MM.1S (cell line): ENCODE measurements around the gene PIMREG.

Experiments
- DNase-seq: peaks from one replicate; pipeline ENCODE4 v3.0.0-alpha.2; 2015
- H2AFZ ChIP-seq: fragments of 300-600 bp; sonication (generic); 2 replicates; pipeline ENCODE4 v1.6.0; 2016; ENCODE audit warnings: antibody characterized with exemption, low read length
- H3F3A ChIP-seq: fragments of 300-600 bp; sonication (generic); 2 replicates; pipeline ENCODE4 v1.6.1; 2016; ENCODE audit warnings: mild to moderate bottlenecking, antibody characterized with exemption, low read length, moderate library complexity, mixed read lengths; ENCODE audit not compliant: insufficient read depth
- H3K27ac ChIP-seq: fragments of 300-600 bp; sonication (generic); 2 replicates; pipeline ENCODE4 v1.5.1; 2016; ENCODE audit warnings: mild to moderate bottlenecking, low read length
- H3K27me3 ChIP-seq: fragments of 300-600 bp; sonication (generic); replicated peaks from 2 replicates; pipeline ENCODE4 v1.6.0; 2016; ENCODE audit warnings: low read length; ENCODE audit not compliant: insufficient read depth
- H3K36me3 ChIP-seq: fragments of 300-600 bp; sonication (generic); replicated peaks from 2 replicates; pipeline ENCODE4 v1.6.1; 2016; ENCODE audit warnings: mild to moderate bottlenecking, low read length, mixed read lengths; ENCODE audit not compliant: insufficient read depth
- H3K4me1 ChIP-seq: fragments of 300-600 bp; sonication (generic); 2 replicates; pipeline ENCODE4 v1.6.1; 2016; ENCODE audit warnings: low read length, mixed read lengths
- H3K4me2 ChIP-seq: fragments of 300-600 bp; sonication (generic); 2 replicates; pipeline ENCODE4 v1.6.0; 2016; ENCODE audit warnings: low read depth, low read length
- H3K4me3 ChIP-seq: fragments of 300-600 bp; sonication (generic); 2 replicates; pipeline ENCODE4 v1.5.1; 2016; ENCODE audit warnings: low read length, mixed read lengths
- H3K79me2 ChIP-seq: fragments of 300-600 bp; sonication (generic); 2 replicates; pipeline ENCODE4 v1.6.1; 2016; ENCODE audit warnings: mixed run types, low read length, mixed read lengths
- H3K9ac ChIP-seq: fragments of 300-600 bp; sonication (generic); 2 replicates; pipeline ENCODE4 v1.6.1; 2016; ENCODE audit warnings: low read length, mixed read lengths
- H3K9me2 ChIP-seq: fragments of 300-600 bp; sonication (generic); replicated peaks from 2 replicates; pipeline ENCODE4 v1.6.1; 2016; ENCODE audit warnings: mild to moderate bottlenecking, low read length, mixed read lengths; ENCODE audit not compliant: insufficient read depth
- H3K9me3 ChIP-seq: fragments of 300-600 bp; sonication (generic); replicated peaks from 2 replicates; pipeline ENCODE4 v1.6.1; 2016; ENCODE audit warnings: mild to moderate bottlenecking, low read length, mixed read lengths; ENCODE audit not compliant: insufficient read depth
- H4K20me1 ChIP-seq: fragments of 300-600 bp; sonication (generic); 2 replicates; pipeline ENCODE4 v1.6.1; 2016; ENCODE audit warnings: mild to moderate bottlenecking, low read length, moderate library complexity, mixed read lengths; ENCODE audit not compliant: insufficient read depth
- EZH2 ChIP-seq: fragments of 300-600 bp; sonication (generic); optimal IDR thresholded peaks from 2 replicates; pipeline ENCODE3; 2017; ENCODE audit warnings: low read depth, mild to moderate bottlenecking, antibody characterized with exemption, low read length, mixed read lengths
- EZH2phosphoT487 ChIP-seq: fragments of 300-600 bp; sonication (generic); IDR thresholded peaks from 2 replicates; pipeline ENCODE4 v1.6.1; 2018; ENCODE audit warnings: antibody characterized with exemption, low read length
- TF ChIP-seq, protein P1 (sequence below): fragments of 300-600 bp; sonication (generic); IDR thresholded peaks from 2 replicates; pipeline ENCODE4 v1.5.1; 2016; ENCODE audit warnings: antibody characterized with exemption, low read length, mixed read lengths

PIMREG gene

DNA sequence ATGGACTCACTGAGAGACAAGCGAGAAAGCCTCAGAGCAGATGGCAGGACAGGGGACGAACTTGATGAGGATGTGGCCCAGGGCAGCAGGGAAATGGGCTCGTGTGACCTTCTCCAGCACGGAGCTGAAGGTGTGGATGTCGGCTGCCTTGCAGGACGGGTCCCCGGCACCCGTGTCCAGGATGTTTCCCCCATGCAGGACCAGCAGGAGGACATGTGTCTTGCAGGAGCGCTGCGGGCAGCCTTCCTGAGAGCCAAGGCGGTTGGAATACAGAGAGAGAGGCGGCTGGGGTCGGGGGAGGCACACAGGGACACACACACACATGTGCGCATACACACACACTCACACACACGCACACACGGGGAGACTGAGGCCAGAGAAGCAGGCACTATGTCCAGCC lies 39.3 kb downstream of the PIMREG start:
- no peaks in the 10 kb centered on the region for H3K79me2 ChIP-seq
- peaks cover 71% of the 10 kb centered on the region for H3K27me3 ChIP-seq
- no peaks in the 10 kb centered on the region for H3F3A ChIP-seq
- no peaks in the 10 kb centered on the region for H4K20me1 ChIP-seq
- no peak overlapping the region for H3K9ac ChIP-seq
- H3K4me2 ChIP-seq: no peak overlapping the region
- H3K4me1 ChIP-seq: no peaks in the 10 kb centered on the region
- no peak for DNase-seq
- no peaks in the 10 kb centered on the region for H3K9me2 ChIP-seq
- no peaks in the 10 kb centered on the region for H3K9me3 ChIP-seq
- no peak overlapping the region for H2AFZ ChIP-seq
- H3K4me3 ChIP-seq: no peak overlapping the region
- no peaks in the 10 kb centered on the region for H3K36me3 ChIP-seq
- TF ChIP-seq, protein P1, sequence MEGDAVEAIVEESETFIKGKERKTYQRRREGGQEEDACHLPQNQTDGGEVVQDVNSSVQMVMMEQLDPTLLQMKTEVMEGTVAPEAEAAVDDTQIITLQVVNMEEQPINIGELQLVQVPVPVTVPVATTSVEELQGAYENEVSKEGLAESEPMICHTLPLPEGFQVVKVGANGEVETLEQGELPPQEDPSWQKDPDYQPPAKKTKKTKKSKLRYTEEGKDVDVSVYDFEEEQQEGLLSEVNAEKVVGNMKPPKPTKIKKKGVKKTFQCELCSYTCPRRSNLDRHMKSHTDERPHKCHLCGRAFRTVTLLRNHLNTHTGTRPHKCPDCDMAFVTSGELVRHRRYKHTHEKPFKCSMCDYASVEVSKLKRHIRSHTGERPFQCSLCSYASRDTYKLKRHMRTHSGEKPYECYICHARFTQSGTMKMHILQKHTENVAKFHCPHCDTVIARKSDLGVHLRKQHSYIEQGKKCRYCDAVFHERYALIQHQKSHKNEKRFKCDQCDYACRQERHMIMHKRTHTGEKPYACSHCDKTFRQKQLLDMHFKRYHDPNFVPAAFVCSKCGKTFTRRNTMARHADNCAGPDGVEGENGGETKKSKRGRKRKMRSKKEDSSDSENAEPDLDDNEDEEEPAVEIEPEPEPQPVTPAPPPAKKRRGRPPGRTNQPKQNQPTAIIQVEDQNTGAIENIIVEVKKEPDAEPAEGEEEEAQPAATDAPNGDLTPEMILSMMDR: no peak
- TF ChIP-seq EZH2: no peak
- no peak for TF ChIP-seq EZH2phosphoT487
- H3K27ac ChIP-seq: no peak overlapping the region

DNA sequence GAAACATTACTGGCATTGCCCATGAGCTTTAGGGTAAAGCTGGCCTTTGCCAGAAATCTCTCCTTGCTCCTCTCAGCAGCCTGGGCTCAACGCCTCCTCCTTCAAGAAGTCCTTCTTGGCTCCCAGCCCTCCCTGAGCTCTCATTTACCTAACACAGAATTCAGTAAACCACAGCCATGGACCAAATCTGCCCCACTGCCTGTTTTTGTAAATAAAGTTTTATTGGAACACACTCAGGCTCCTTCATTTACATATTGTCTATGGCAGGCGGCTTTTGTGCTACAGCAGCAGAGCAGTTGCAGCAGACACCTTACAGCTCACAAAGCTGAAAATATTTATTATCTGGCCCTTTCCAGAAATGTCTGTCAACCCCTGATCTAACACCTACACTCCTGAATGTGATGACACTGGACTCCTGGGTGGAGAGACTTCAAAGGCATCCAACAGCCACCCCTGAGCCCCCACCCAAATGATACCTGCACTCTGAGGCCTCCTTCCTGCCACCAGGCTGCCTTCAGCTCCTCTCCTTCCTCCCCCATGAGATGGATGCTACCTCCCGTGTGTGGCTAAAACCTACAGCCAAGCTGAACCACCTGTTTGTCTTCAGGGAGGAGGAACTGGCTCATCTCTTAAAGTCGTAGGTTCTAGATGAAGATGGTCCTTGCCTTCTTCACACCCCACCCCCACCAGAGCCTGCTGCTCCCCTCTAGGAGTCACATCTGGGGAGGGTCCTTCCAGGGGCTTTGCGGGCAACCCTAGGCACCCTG lies 41.6 kb downstream of the PIMREG start:
- Histone ChIP-seq H3K4me3 (no peak overlapping the region), H3K27ac (no peak overlapping the region), H3K9ac (no peak overlapping the region), H2AFZ (no peak overlapping the region), H3K36me3 (no peaks in the 10 kb centered on the region), H3K79me2 (no peaks in the 10 kb centered on the region), H3K4me1 (no peaks in the 10 kb centered on the region), H3K4me2 (no peak overlapping the region), H4K20me1 (no peaks in the 10 kb centered on the region), H3K9me3 (no peaks in the 10 kb centered on the region), H3K27me3 (peaks cover 54% of the 10 kb centered on the region), H3K9me2 (no peaks in the 10 kb centered on the region), H3F3A (no peaks in the 10 kb centered on the region)
- no peak for DNase-seq
- TF ChIP-seq EZH2phosphoT487 (no peak), EZH2 (no peak)
- TF ChIP-seq, protein P1: no peak

DNA sequence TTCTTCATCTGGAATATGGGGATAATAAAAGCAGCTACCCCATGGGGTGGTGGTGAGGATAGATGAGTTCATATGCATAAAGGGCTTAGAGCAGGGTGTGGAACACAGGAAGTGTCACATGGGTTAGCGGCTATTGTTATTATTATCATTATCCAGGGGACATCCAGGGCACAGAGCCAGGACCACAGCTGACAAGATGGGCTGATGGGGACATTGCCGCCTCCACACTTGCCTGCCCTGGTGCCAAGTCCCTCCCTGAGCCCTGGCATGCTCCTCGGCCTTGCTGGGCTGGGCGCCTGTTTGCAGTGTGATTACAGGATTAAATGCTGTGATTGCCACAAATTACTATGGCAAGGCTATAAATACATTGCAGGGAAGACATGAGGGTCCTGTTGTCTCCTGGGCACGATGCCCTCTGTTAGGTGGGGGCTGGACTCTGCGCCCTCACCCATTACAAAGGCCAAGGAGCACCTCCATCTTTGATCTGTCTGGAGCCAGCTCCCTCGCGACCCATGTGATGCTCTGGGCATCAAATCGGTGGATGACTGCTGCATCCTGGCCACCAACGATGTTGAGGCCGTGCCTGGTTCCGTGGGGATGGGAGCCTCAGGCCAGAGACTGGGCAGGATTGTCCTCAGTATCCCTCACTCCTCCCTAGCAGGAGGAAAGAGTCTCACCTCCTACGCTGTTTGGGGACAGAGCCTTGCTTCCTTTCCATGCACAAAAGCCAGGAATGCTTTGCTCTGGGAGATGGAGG lies 43.2 kb downstream of the PIMREG start:
- H3K27ac ChIP-seq: no peak overlapping the region
- H3K4me1 ChIP-seq: no peaks in the 10 kb centered on the region
- no peak overlapping the region for H2AFZ ChIP-seq
- H3K9me3 ChIP-seq: no peaks in the 10 kb centered on the region
- no peaks in the 10 kb centered on the region for H3K36me3 ChIP-seq
- H3K9me2 ChIP-seq: no peaks in the 10 kb centered on the region
- no peaks in the 10 kb centered on the region for H3K79me2 ChIP-seq
- H3F3A ChIP-seq: no peaks in the 10 kb centered on the region
- TF ChIP-seq EZH2phosphoT487 (no peak), EZH2 (no peak)
- TF ChIP-seq, protein P1: no peak
- peaks cover 40% of the 10 kb centered on the region for H3K27me3 ChIP-seq
- H3K9ac ChIP-seq: no peak overlapping the region
- no peaks in the 10 kb centered on the region for H4K20me1 ChIP-seq
- H3K4me2 ChIP-seq: no peak overlapping the region
- no peak overlapping the region for H3K4me3 ChIP-seq
- DNase-seq: no peak
